ENCODE results near the gene EPAS1.

Gene EPAS1

DNA sequence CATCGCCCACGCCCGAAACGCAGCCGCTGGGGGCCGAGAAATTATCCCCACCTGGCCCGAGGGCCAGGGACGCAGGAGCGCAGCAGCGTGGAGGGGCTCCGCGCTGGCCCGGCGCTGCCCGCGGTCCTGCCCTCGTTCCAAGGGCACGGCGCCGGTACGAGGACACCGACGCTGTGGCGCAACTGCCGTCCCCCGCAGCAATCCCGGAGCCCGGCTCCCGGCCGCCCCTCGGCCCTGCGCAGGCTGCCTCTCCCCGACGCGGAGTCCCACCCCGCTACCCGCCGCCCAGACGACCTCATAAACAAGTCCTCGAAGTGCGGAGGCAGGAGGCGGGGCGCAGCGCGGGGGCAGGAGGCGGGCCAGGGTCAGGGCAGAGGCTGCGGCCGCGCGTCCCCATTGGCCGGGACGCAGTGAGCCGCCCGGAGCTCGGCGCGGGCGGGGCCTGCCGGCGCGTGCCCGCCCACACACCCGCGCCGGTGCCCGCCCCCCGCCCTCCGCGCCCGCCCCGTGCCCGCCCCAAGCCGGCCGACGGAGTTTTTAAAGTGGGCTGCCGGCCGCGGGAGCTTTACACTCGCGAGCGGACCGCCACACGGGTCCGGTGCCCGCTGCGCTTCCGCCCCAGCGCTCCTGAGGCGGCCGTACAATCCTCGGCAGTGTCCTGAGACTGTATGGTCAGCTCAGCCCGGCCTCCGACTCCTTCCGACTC, at the start of gene EPAS1:
Gene EPAS1, plus strand, starts transcription at position 568 of the 706 bp plus-strand sequence. CDS start 505 bp downstream, outside the sequence.
- in situ Hi-C loops (cut with HindIII; ENCODE audit: low sequenced_read_pairs) = no loop called here

DNA sequence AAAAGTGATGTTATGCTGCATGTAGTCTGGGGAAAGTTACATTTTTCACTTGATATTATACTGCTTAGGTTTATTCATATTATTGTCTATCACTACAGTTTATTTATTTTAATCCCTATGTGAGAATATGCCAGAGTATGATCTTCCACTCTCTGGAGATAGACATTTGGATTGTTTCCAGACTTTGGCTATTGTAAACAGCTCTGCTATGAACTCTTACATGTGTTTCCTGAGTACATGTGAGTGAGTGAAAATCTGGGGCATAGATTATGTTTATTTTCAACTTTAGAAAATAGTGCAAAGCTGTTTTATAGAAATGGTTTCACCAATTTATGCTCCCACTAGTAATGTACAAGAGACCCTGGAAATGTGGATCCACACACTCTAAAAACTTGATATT, 49.0 kb upstream of the EPAS1 start:
- in situ Hi-C loops (cut with HindIII; ENCODE audit: low sequenced_read_pairs) = no loop called here

DNA sequence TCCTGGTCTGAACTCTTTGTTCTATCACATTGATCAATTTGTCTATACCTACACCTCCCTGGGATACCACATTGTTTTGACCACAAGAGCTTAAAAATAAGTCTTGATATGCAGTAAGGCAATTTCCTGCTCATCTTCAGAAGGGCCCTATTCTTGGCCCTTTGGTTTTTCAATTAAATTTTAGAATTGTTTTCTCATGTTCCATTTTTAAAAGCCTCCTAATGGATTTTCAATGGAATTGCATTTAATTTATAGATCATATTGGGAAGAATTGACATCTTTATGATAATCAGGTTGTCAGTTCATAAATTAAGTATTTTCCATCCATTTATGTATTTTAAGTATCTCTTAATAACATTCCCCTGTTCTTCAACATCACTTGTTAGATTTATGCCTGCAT, 47.6 kb upstream of the EPAS1 start:
- in situ Hi-C loops (cut with HindIII; ENCODE audit: low sequenced_read_pairs) = no loop called here

DNA sequence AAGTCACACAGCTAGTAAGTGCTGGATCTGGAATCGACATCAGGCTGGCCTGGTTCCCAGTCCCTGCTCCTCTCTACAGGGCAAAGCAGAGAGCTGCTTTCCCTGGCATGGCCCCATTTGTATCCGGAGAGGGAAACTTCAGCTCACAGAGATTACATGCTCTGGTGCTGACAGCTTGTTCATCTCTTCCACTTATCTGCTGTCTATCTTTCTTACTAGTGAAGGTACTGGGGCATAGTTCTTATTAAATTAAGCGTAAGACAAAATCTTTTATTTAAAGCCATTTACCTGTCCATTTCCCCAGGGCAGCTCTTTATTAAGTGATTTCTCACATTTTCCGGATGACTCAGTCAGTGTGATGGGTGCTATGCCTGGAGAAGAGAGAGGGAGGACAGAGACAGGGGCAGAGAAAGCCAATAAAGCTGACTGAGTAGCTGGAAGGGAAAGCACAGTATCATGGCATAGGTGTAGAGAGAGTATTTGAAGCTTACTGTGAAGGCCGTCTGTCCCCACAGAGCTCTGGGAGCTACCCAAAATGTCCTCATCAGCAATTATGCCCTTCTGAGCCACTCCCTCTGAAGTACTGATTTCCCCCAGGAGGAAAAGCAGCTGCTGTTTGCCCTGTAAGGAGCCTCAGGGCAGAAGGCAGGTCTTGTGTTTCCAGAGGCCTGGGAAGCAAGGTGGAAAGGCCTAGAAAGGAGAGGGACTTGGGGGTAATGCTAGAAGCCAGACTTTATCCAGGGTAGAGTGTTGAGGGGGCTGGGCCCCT, 44.1 kb upstream of the EPAS1 start:
- in situ Hi-C loops (cut with HindIII; ENCODE audit: low sequenced_read_pairs) = no loop called here

DNA sequence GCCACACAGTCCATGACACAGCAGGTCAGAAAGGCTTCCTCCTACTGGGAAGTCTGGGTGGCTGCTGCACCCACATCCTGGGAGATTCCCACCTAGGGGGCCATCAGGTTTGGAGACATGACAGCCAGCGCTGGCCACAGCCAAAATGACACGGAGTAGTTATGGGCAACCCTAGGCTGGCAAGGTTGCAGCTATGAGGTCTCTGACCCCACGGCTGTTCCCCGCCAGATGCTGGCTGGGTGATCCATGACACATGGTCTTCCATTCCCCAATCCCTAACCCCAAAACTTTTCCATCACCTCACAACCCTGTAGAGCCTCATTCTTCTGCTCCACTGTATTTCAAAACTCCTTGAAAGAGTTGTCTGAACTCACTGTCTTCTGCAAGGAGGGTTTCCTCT, 42.7 kb upstream of the EPAS1 start:
- in situ Hi-C loops (cut with HindIII; ENCODE audit: low sequenced_read_pairs) = no loop called here

DNA sequence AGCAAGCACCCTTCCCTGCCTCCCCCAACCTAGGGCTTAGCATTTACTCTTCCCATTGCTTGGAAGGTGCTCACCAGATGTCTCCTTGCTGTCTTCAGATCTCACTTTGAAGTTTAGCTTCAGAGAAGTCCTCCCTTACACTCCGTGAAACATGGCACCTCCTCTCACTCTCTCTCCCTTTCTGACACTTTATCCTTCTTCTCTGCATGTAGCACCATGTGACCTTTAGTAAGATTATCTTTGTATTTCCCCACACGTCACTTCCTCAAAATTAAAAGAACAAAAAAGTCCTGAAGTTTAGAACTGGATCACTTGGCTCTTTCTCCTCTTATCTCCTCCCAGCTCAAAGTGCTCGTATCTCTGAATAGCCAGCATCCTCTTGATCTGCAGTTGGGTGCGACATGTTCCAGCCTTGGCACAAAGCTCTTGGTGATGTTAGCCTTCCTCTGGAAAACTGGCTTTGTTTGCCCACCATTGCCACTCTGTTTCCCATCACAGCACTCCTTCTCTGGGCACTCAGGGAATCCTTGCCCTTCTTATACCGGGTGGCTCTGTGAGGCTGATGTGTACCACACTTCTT, 40.6 kb upstream of the EPAS1 start:
- in situ Hi-C loops (cut with HindIII; ENCODE audit: low sequenced_read_pairs) = no loop called here

DNA sequence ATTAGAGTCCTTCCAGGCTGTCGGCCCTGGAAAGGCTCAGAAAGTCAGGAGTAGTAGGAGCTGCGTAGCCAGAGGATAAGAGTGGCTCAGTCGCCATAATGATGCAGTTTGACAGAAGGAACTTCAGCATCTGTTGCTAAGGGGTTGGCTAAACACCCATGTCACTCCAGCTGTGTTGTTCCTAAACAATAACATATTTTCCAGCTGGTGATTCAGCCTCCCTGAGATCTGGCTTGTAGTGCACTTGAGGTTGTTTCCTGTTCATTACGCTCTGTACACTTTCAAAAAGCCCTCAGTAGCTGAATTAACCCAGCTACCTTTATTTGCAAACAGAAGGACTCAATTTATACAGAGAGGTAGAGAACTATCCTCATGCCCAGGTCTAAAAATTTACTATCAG, 39.7 kb upstream of the EPAS1 start:
- in situ Hi-C loops (cut with HindIII; ENCODE audit: low sequenced_read_pairs) = no loop called here

DNA sequence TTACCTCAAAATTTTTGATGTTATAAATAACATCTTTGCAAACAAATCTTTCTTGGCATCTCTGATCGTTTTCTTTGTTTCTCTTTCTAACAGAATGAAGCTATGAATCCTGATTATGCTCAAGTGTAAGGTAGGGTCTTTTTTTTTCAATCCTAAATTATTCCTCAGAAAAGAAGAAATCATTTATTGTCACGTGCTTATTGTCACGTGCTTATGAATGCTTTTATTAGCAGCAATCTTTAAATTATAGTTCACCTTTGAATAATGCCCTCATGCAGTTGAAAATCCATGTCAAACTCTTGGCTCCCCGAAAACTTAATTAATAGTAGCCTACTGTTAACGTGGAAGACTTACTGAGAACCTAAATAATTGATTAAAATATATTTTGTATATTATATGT, 39.2 kb upstream of the EPAS1 start:
- in situ Hi-C loops (cut with HindIII; ENCODE audit: low sequenced_read_pairs) = no loop called here

DNA sequence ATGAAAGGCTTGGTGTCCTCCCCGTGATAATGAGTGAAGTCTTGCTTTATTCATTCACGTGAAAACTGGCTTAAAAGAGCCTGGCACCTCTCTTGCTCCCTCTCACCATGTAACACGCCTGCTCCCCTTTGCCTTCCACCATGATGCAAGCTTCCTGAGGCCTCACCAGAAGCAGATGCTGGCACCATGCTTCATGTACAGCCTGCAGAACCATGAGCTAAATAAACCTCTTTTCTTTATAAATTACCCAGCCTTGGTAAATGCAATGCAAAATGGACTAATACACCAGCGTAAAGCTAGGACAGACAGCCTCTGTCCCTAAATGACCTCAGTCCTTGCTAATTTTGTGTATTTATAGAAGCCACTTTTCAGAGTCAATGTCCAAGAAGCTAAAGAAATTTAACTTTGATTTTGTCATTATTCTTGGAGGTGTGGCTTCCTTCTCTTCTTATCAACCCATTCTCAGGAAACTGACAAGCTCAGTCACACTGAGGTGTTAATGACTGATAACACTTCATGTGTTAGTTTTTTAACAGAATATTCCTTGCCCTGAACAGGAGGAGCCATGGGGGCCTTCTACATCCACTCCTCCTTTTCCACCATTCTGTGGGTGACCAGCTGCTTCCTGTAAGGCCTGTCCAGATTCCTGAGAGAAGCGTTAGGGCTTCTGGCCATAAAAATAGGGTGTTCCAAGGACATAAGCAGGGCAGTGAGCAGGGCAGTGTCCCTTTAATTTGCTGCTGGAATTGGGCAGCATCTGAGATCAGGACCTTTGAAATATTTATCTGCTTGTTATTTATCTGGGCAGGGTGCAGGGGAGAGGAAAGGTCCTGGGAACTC, 38.0 kb upstream of the EPAS1 start:
- in situ Hi-C loops (cut with HindIII; ENCODE audit: low sequenced_read_pairs) = no loop called here

DNA sequence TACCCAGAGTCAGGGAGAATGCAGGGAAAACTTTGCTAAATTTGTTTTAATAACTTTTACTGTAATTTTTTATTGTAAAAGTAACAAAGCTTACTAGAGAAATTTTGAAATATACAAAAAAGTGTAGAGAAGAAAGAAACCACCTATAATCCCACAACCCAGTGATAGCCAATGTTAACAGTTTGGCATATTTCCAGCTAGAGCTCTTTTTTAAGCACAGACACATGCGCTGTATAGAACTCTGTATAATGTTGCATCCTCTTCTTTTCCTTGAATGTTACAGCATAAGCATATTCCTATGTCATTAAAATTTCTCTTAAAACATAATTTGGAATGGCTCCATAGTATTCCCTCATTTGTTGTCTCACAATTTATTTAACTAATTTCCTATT, 37.4 kb upstream of the EPAS1 start:
- in situ Hi-C loops (cut with HindIII; ENCODE audit: low sequenced_read_pairs) = no loop called here

DNA sequence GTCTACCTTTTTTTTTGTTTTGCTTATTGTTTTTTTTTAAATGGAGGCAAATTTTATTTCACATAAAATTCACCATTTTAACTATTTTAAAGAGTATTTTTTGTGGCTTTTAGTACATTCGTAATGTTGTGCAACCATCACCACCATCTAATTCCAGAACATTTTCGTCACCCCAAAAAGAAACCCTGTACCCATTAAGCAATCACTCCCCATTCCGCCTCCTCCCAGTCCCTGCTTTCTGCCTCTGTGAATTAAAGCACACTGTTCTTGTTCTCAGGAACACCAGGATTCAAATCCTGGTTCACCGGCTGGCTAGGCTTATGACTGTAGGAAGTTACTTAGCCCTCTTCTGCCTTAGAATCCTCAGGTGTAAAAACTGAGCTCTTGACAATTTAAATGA, 36.9 kb upstream of the EPAS1 start:
- in situ Hi-C loops (cut with HindIII; ENCODE audit: low sequenced_read_pairs) = no loop called here

DNA sequence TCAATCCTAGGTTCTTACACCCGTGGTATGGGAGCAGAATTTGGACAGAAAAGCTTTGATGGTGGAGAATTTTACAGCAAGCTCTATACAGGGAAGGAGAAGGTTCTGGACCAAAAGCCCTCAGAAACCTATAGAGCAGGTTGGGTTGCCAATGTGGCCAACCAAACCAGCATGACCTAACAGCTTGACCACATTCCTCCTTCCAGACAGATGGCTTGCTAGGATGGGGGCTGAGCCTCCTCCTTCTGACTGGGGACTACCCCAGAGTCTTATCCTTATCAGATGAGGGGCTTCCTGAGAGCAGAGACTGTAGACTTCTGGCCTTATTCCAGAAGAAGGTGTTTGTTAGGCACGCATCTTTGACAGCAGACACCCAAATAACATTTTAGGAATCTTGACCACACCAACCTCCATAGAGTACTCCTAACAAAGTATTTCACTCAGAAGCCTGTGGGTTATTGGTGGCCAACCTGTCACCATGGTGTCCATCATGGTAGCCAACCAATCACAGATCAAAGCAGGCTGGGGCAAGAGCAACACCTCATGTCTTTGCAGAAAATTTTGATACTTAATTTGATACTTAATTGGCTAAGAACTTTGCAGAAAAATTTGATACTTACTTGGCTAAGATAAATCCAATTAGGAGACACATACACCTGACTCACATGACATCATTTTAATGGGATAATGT, 34.8 kb upstream of the EPAS1 start:
- in situ Hi-C loops (cut with HindIII; ENCODE audit: low sequenced_read_pairs) = no loop called here

DNA sequence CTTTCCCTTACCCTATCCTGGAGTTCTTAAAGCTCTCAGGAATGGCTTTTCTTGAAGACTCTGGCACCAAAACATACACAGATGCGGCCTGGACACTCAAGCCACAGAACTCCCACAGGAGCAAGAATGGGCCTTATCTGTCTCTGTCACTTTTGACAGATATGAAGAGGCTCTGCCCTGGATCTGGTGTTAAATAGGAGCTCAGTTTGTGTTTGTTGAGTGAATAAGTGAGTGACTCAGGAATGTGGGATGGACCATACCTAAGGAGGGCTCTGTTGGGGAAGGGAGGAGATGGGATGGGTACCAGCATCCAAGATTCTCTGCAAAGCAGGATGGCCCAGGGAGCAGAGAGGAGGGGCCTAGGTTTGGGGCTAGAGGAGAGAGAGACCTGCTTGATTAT, 33.9 kb upstream of the EPAS1 start:
- in situ Hi-C loops (cut with HindIII; ENCODE audit: low sequenced_read_pairs) = no loop called here

DNA sequence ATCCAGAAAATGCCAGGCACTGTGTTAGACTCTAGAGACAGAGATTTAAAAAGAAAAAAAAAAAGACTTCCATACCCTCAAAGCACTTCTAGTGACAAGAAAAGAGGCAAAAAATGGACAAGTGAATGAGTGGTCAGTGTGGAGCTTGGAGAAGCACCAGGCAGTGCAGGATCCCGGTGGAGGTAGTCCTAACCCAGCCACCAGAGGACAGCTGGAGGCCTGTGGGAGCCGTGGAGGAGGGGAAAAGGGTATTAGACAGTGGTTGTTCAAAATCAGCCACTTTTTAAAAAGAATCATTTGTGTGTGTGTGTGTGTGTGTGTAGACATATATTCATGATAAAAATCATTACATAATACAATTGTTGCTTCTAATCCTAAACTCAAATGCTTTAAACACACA, 32.8 kb upstream of the EPAS1 start:
- in situ Hi-C loops (cut with HindIII; ENCODE audit: low sequenced_read_pairs) = no loop called here

DNA sequence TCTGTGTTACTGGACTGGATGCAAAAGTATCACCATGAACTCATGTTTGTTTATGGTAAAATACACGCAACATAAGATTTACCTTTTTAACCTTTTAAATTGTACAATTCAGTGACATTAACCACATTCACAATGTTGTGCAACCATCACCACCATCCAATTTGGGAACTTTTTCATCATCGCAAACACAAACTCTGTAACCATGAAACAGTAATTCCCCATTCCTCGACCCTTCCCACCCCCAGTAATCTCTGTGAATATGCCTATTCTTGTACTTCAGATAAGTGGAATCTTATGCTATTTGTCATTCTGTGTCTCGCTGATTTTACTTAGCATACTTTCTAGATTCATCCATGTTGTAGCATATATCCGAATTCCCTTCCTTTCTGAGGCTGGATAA, 31.1 kb upstream of the EPAS1 start:
- in situ Hi-C loops (cut with HindIII; ENCODE audit: low sequenced_read_pairs) = no loop called here

DNA sequence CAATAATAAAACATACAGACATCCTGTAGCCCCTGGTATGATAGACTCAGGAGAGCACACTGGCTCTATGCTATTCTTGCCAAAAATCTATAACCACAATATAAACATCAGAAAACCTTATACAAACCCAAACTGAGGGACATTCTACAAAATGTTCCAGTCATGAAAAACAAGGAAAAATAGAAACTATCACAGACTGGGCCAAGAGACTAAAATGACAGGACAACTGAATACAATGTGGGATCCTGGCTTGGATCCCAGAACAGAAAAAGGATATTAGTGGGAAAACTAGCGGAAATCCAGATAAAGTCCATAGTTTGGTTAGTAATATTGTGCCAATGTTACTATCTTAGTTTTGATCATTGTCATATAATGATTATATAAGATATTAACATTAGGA, 29.6 kb upstream of the EPAS1 start:
- in situ Hi-C loops (cut with HindIII; ENCODE audit: low sequenced_read_pairs) = no loop called here

DNA sequence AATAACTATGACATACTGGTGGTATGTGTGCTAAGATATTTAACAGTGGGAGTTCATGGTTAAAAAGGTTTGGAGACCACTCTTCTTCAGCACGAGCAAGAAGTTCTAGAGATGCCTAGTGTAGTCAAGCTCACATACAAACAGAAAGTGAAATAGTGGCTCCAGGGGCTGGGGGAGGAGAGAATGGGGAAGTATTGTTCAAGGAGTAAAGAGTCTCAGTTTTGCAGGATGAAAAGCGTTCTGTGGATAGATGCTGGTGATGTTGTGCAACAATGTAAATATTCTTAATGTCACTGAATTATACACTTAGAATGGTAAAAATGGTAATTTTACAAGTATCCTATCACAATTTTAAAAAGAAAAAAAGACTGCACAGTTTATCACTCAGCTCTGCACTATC, 29.0 kb upstream of the EPAS1 start:
- in situ Hi-C loops (cut with HindIII; ENCODE audit: low sequenced_read_pairs) = no loop called here

DNA sequence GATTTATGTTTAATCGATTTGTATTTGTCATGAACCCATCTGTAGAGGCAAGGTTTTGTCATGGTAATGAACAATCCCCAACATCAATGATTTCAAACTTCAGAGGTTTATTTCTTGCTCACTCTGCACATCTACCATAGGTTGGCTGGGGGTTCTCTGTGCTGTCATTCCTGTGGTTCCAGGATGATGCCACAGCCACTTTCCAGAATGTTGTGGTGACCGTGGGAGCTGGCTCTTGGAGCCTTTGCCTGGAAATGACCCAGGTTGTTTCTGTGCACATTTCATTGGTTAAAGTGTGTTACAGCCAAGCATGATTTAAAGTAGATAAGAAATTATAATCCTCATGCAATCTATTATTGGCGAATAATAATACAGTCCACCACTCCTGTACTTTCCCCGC, 28.2 kb upstream of the EPAS1 start:
- in situ Hi-C loops (cut with HindIII; ENCODE audit: low sequenced_read_pairs) = no loop called here

DNA sequence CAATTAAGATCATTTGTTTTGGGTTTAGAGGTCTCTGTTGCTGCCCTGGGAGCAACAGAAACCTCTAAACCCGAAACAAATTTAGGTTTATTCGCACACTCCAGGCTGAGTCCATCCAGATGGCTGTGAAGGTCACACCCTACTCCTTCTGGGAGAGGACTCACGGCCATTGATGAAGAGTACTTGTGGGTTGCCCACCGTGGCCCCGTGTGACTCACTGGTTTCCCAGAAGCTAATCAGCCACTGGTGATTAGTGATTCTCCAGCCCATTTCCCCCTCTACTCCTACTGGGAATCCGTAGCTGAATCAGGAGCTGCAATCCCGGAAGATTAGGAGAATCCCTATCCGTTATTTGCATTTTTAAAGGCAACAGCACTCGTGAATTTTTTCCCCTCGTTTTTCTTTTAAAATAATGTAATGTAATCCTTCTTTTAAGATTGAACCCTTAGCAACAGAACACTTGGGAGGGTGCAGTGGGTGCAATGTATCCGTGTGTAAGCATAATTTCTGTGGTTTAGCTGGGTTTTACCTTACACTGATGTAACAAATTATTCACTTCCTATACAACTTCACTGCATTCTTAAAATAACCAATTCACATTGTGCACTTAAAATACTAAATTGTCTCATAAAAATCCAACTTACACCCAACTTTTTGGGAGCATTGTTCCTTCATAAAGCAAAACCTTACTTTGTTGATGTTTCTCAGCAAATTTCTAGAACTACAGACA, 27.5 kb upstream of the EPAS1 start:
- in situ Hi-C loops (cut with HindIII; ENCODE audit: low sequenced_read_pairs) = no loop called here

DNA sequence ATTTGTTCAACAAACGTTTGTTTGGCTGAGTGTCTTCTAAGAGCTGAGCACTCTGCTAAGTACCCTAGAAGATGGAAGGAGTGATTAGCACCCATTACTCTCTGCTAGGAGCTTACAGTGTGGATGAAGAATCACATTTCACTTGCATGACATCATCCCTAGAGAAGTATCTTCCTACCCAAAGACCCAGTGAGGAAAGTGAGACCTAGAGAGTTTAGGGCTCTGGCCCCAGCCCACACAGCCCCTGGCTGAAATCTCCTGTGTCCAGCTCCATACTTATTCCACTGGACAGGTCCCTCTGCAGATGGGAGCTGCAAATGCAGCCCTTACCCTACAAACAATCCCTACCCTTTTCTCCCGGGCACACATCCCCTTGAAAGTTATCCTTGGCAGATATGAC, 26.8 kb upstream of the EPAS1 start:
- in situ Hi-C loops (cut with HindIII; ENCODE audit: low sequenced_read_pairs) = no loop called here
